ENCODE measurements around the gene RPL10A. TPM values are rescaled to one million over a fixed set of nuclear protein-coding genes. Genes with fewer than 3 reads are reported as not detected.

Gene RPL10A
- total RNA-seq, 1 donor from 2014 or later, result 1,245 TPM

GRCh38 chr6:35480176-35480575 lies 12.0 kb downstream of the RPL10A start:
- Mint-ChIP-seq H3K36me3 (ENCODE audit: unreplicated experiment) (peaks cover 12% of the 10 kb centered on the region), H3K27me3 (ENCODE audit: unreplicated experiment) (no peaks in the 10 kb centered on the region), H3K27ac (ENCODE audit: unreplicated experiment) (no peak overlapping the region), H3K9me3 (ENCODE audit: unreplicated experiment) (no peaks in the 10 kb centered on the region), H3K4me3 (ENCODE audit: unreplicated experiment) (no peak overlapping the region), H3K4me1 (ENCODE audit: unreplicated experiment) (peaks cover 11% of the 10 kb centered on the region)
- no peak for DNase-seq (ENCODE audit: extremely low spot score, unreplicated experiment)
- no peak for TF ChIP-seq CTCF (IDR thresholded peaks at IDR 0.05)

GRCh38 chr6:35481226-35481625 lies 13.0 kb downstream of the RPL10A start:
- no peaks in the 10 kb centered on the region for H3K27me3 Mint-ChIP-seq (ENCODE audit: unreplicated experiment)
- no peak for DNase-seq (ENCODE audit: extremely low spot score, unreplicated experiment)
- no peak overlapping the region for H3K4me3 Mint-ChIP-seq (ENCODE audit: unreplicated experiment)
- peaks cover 17% of the 10 kb centered on the region for H3K4me1 Mint-ChIP-seq (ENCODE audit: unreplicated experiment)
- H3K36me3 Mint-ChIP-seq (ENCODE audit: unreplicated experiment), result peaks cover 15% of the 10 kb centered on the region
- no peak for TF ChIP-seq CTCF (IDR thresholded peaks at IDR 0.05)
- peak overlapping the region; percentile 61 for H3K27ac Mint-ChIP-seq (ENCODE audit: unreplicated experiment)
- no peaks in the 10 kb centered on the region for H3K9me3 Mint-ChIP-seq (ENCODE audit: unreplicated experiment)

GRCh38 chr6:35483062-35483461 lies 14.9 kb downstream of the RPL10A start:
- Mint-ChIP-seq H3K27me3 (ENCODE audit: unreplicated experiment) (no peaks in the 10 kb centered on the region), H3K4me3 (ENCODE audit: unreplicated experiment) (no peak overlapping the region), H3K9me3 (ENCODE audit: unreplicated experiment) (no peaks in the 10 kb centered on the region), H3K4me1 (ENCODE audit: unreplicated experiment) (peaks cover 31% of the 10 kb centered on the region), H3K27ac (ENCODE audit: unreplicated experiment) (no peak overlapping the region), H3K36me3 (ENCODE audit: unreplicated experiment) (peaks cover 14% of the 10 kb centered on the region)
- no peak for DNase-seq (ENCODE audit: extremely low spot score, unreplicated experiment)
- no peak for TF ChIP-seq CTCF (IDR thresholded peaks at IDR 0.05)

- H3K27me3 Mint-ChIP-seq (ENCODE audit: unreplicated experiment), result no peaks in the 10 kb centered on the region
- no peak overlapping the region for H3K27ac Mint-ChIP-seq (ENCODE audit: unreplicated experiment)
- TF ChIP-seq CTCF (IDR thresholded peaks at IDR 0.05), result no peak
- DNase-seq (ENCODE audit: extremely low spot score, unreplicated experiment), result no peak
- peaks cover 35% of the 10 kb centered on the region for H3K4me1 Mint-ChIP-seq (ENCODE audit: unreplicated experiment)
- H3K9me3 Mint-ChIP-seq (ENCODE audit: unreplicated experiment), result no peaks in the 10 kb centered on the region
- H3K36me3 Mint-ChIP-seq (ENCODE audit: unreplicated experiment), result peaks cover 10% of the 10 kb centered on the region
- H3K4me3 Mint-ChIP-seq (ENCODE audit: unreplicated experiment), result no peak overlapping the region
Measured at GRCh38 chr6:35483490-35483889, 15.3 kb downstream of the RPL10A start.

- DNase-seq (ENCODE audit: extremely low spot score, unreplicated experiment), result no peak
- TF ChIP-seq CTCF (IDR thresholded peaks at IDR 0.05), result no peak
- no peak overlapping the region for H3K4me3 Mint-ChIP-seq (ENCODE audit: unreplicated experiment)
- no peak overlapping the region for H3K27ac Mint-ChIP-seq (ENCODE audit: unreplicated experiment)
- peaks cover 9% of the 10 kb centered on the region for H3K36me3 Mint-ChIP-seq (ENCODE audit: unreplicated experiment)
- peaks cover 37% of the 10 kb centered on the region for H3K4me1 Mint-ChIP-seq (ENCODE audit: unreplicated experiment)
- H3K9me3 Mint-ChIP-seq (ENCODE audit: unreplicated experiment), result no peaks in the 10 kb centered on the region
- no peaks in the 10 kb centered on the region for H3K27me3 Mint-ChIP-seq (ENCODE audit: unreplicated experiment)
Measured at GRCh38 chr6:35483893-35484645, 15.9 kb downstream of the RPL10A start.
